GM23338 (cell line): ENCODE measurements around the gene INO80. TPM values are rescaled to one million over a fixed set of nuclear protein-coding genes. Genes with fewer than 3 reads are reported as not detected.

Experiments used
- ATAC-seq: fragments of 200-7000 bp; cut with Tn5 transposase; 3 replicates; pipeline ENCODE4 v1.9.1; 2020
- DNase-seq: peaks from one replicate; pipeline ENCODE4 v3.0.0-alpha.2; 2015; ENCODE audit warnings: low spot score
- H2AFZ ChIP-seq: fragments of 200-600 bp; sonication (generic); 2 replicates; pipeline ENCODE4 v1.8.0; 2016; ENCODE audit warnings: antibody characterized with exemption, mild to moderate bottlenecking, moderate library complexity
- H3F3A ChIP-seq: fragments of 200-600 bp; sonication (generic); replicated peaks from 2 replicates; pipeline ENCODE4 v1.8.0; 2017; ENCODE audit warnings: antibody characterized with exemption, mixed run types, low read depth
- H3K27ac ChIP-seq: fragments of 200-600 bp; sonication (generic); 2 replicates; pipeline ENCODE4 v1.6.1; 2016; ENCODE audit warnings: low read depth
- H3K27me3 ChIP-seq: fragments of 200-600 bp; sonication (generic); 2 replicates; pipeline ENCODE4 v1.8.0; 2016; ENCODE audit warnings: mild to moderate bottlenecking, mixed run types, moderate library complexity; ENCODE audit not compliant: insufficient read depth
- H3K36me3 ChIP-seq: fragments of 200-600 bp; sonication (generic); 2 replicates; pipeline ENCODE4 v1.8.0; 2016; ENCODE audit warnings: mild to moderate bottlenecking; ENCODE audit not compliant: insufficient read depth
- H3K4me1 ChIP-seq: fragments of 200-600 bp; sonication (generic); 2 replicates; pipeline ENCODE4 v1.8.0; 2016; ENCODE audit warnings: mild to moderate bottlenecking, moderate library complexity; ENCODE audit not compliant: insufficient read depth
- H3K4me2 ChIP-seq: fragments of 200-600 bp; sonication (generic); 2 replicates; pipeline ENCODE4 v1.7.1; 2017; ENCODE audit warnings: mixed run types
- H3K4me3 ChIP-seq: fragments of 200-600 bp; sonication (generic); 2 replicates; pipeline ENCODE4 v1.6.1; 2016; ENCODE audit warnings: mixed run types
- H3K79me2 ChIP-seq: fragments of 200-600 bp; sonication (generic); replicated peaks from 2 replicates; pipeline ENCODE4 v1.8.0; 2017; ENCODE audit warnings: mild to moderate bottlenecking; ENCODE audit not compliant: insufficient read depth
- H3K9me2 ChIP-seq: fragments of 200-600 bp; sonication (generic); 2 replicates; pipeline ENCODE4 v1.8.0; 2017; ENCODE audit not compliant: insufficient read depth
- H4K20me1 ChIP-seq: fragments of 200-600 bp; sonication (generic); replicated peaks from 2 replicates; pipeline ENCODE4 v1.8.0; 2017; ENCODE audit warnings: mild to moderate bottlenecking; ENCODE audit not compliant: insufficient read depth
- H3K27ac Mint-ChIP-seq: 2 replicates; pipeline ENCODE4 v1.8.0; 2020; ENCODE audit warnings: inconsistent platforms, mild to moderate bottlenecking, moderate library complexity, mixed read lengths
- H3K27me3 Mint-ChIP-seq: 3 replicates; pipeline ENCODE4 v1.8.0; 2022; ENCODE audit warnings: low read depth, mild to moderate bottlenecking, moderate library complexity, mixed read lengths, inconsistent platforms; ENCODE audit not compliant: insufficient read depth, poor library complexity
- H3K36me3 Mint-ChIP-seq: 3 replicates; pipeline ENCODE4 v1.8.0; 2021; ENCODE audit warnings: low read depth, mild to moderate bottlenecking, inconsistent platforms, moderate library complexity, mixed read lengths
- H3K4me1 Mint-ChIP-seq: 3 replicates; pipeline ENCODE4 v1.8.0; 2020; ENCODE audit warnings: mild to moderate bottlenecking, inconsistent platforms, mixed read lengths
- H3K4me3 Mint-ChIP-seq: 3 replicates; pipeline ENCODE4 v1.8.0; 2021; ENCODE audit warnings: moderate library complexity, mild to moderate bottlenecking, inconsistent platforms, mixed read lengths
- H3K9me3 Mint-ChIP-seq: 3 replicates; pipeline ENCODE4 v1.8.0; 2020; ENCODE audit warnings: moderate library complexity, mild to moderate bottlenecking, inconsistent platforms, mixed read lengths
- CREB1 ChIP-seq: fragments of 250-450 bp; sonication (Bioruptor Pico); IDR thresholded peaks from 2 replicates; pipeline ENCODE4 v1.5.0; 2020; ENCODE audit warnings: low read depth, mild to moderate bottlenecking, moderate library complexity
- EZH2phosphoT487 ChIP-seq: fragments of 200-600 bp; sonication (generic); IDR thresholded peaks from one replicate; pipeline ENCODE4 v1.8.1; 2018; ENCODE audit warnings: antibody characterized with exemption; ENCODE audit not compliant: unreplicated experiment
- JUNB ChIP-seq: IDR thresholded peaks from one replicate; pipeline ENCODE4 v1.6.1; 2016; ENCODE audit warnings: antibody characterized with exemption; ENCODE audit not compliant: unreplicated experiment
- NANOG ChIP-seq: IDR thresholded peaks from 2 replicates; pipeline ENCODE4 v1.6.1; 2016; ENCODE audit warnings: antibody characterized with exemption, borderline replicate concordance
- POLR2AphosphoS5 ChIP-seq: IDR thresholded peaks from 2 replicates; pipeline ENCODE4 v1.6.1; 2016; ENCODE audit warnings: antibody characterized with exemption, low read depth
- STAT1 ChIP-seq: IDR thresholded peaks from one replicate; pipeline ENCODE4 v1.6.1; 2016; ENCODE audit warnings: antibody characterized with exemption; ENCODE audit not compliant: unreplicated experiment
- ZNF114 ChIP-seq: fragments of 250-450 bp; sonication (Bioruptor Pico); IDR thresholded peaks from 2 replicates; pipeline ENCODE4 v1.5.0; 2020; ENCODE audit warnings: mild to moderate bottlenecking, moderate library complexity
- ZNF331 ChIP-seq: fragments of 250-450 bp; sonication (Bioruptor Pico); IDR thresholded peaks from 2 replicates; pipeline ENCODE4 v1.5.0; 2020; ENCODE audit warnings: low read depth, mild to moderate bottlenecking, moderate library complexity
- polyA plus RNA-seq: library from polyadenylated mRNA; unstranded; fragments of >200 nt; fragmentation: Nextera tagmentation; extraction: Ambion mirVana; gene quantifications from 2 replicates; pipeline ENCODE4 v1.2.1, GENCODE V29; 2016
- total RNA-seq: library from RNA; depleted of rRNA; stranded (reverse); fragments of >200 nt; shearing (Covaris generic); gene quantifications from 2 replicates; pipeline ENCODE4 v1.2.3, GENCODE V29; 2014
- TF ChIP-seq, protein P1 (sequence below), 2 experiments: fragments of 200-600 bp in 1 of 2; sonication (generic) in 1 of 2; conservative IDR thresholded peaks; 2 replicates each; pipeline versions ENCODE4 v1.5.1 to v1.6.1; 2016 to 2017; ENCODE audit warnings: antibody characterized with exemption in 2 of 2, low read depth in 2 of 2, mild to moderate bottlenecking in 2 of 2, moderate library complexity in 1 of 2
- TF ChIP-seq, protein P2 (sequence below): IDR thresholded peaks from one replicate; pipeline ENCODE4 v1.6.1; 2018; ENCODE audit warnings: antibody characterized with exemption; ENCODE audit not compliant: unreplicated experiment
- TF ChIP-seq, protein P3 (sequence below): IDR thresholded peaks from 2 replicates; pipeline ENCODE4 v1.6.1; 2016; ENCODE audit warnings: antibody characterized with exemption

The INO80 gene
- total and polyA plus RNA-seq, 2 experiments from 2014 or later = 6.5 to 24.9 TPM

GRCh38 chr15:40943764-40944365 lies 172.2 kb downstream of the INO80 start (continued):
- TF ChIP-seq, protein P1, sequence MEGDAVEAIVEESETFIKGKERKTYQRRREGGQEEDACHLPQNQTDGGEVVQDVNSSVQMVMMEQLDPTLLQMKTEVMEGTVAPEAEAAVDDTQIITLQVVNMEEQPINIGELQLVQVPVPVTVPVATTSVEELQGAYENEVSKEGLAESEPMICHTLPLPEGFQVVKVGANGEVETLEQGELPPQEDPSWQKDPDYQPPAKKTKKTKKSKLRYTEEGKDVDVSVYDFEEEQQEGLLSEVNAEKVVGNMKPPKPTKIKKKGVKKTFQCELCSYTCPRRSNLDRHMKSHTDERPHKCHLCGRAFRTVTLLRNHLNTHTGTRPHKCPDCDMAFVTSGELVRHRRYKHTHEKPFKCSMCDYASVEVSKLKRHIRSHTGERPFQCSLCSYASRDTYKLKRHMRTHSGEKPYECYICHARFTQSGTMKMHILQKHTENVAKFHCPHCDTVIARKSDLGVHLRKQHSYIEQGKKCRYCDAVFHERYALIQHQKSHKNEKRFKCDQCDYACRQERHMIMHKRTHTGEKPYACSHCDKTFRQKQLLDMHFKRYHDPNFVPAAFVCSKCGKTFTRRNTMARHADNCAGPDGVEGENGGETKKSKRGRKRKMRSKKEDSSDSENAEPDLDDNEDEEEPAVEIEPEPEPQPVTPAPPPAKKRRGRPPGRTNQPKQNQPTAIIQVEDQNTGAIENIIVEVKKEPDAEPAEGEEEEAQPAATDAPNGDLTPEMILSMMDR (conservative IDR thresholded peaks at IDR 0.05; ENCODE audit: low read depth in 2 of 2) = no peak
- TF ChIP-seq ZNF114 (CRISPR knock-in tag) (no peak), STAT1 (no peak), EZH2phosphoT487 (no peak), CREB1 (no peak), JUNB (no peak)
- TF ChIP-seq, protein P2, sequence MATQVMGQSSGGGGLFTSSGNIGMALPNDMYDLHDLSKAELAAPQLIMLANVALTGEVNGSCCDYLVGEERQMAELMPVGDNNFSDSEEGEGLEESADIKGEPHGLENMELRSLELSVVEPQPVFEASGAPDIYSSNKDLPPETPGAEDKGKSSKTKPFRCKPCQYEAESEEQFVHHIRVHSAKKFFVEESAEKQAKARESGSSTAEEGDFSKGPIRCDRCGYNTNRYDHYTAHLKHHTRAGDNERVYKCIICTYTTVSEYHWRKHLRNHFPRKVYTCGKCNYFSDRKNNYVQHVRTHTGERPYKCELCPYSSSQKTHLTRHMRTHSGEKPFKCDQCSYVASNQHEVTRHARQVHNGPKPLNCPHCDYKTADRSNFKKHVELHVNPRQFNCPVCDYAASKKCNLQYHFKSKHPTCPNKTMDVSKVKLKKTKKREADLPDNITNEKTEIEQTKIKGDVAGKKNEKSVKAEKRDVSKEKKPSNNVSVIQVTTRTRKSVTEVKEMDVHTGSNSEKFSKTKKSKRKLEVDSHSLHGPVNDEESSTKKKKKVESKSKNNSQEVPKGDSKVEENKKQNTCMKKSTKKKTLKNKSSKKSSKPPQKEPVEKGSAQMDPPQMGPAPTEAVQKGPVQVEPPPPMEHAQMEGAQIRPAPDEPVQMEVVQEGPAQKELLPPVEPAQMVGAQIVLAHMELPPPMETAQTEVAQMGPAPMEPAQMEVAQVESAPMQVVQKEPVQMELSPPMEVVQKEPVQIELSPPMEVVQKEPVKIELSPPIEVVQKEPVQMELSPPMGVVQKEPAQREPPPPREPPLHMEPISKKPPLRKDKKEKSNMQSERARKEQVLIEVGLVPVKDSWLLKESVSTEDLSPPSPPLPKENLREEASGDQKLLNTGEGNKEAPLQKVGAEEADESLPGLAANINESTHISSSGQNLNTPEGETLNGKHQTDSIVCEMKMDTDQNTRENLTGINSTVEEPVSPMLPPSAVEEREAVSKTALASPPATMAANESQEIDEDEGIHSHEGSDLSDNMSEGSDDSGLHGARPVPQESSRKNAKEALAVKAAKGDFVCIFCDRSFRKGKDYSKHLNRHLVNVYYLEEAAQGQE = no peak

DNA sequence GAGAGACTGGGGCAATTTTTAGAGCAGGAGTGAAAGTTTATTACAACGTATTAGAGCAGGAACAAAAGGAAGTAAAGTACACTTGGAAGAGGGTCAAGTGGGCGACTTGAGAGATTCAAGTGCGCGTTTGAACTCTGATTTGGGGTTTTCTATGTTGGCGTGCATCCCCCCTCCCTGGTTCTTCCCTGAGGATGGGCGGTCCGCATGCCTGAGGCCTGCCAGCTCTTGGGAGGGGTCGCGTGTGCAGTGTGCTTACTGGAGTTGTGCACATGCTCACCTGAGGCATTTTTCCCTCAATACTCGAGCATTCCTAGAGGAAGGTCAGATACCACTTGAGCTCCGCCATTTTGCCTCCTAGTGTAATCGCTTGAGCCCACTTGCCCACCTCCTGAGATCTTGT lies 173.2 kb downstream of the INO80 start:
- DNase-seq (no peak), ATAC-seq (no peak)
- H3K4me3 ChIP-seq = peak overlapping the region; percentile 71; the same call in 1 of the 2 replicates
- no peaks in the 10 kb centered on the region for H4K20me1 ChIP-seq
- peaks cover 21% of the 10 kb centered on the region for H3K4me1 ChIP-seq
- H3K36me3 ChIP-seq = no peaks in the 10 kb centered on the region
- Mint-ChIP-seq H3K36me3 (no peaks in the 10 kb centered on the region; the same call in 2 of the 3 replicates), H3K4me3 (peak overlapping the region; percentile 64; the same call in 2 of the 3 replicates), H3K4me1 (peaks cover 31% of the 10 kb centered on the region), H3K9me3 (no peaks in the 10 kb centered on the region; the same call in 2 of the 3 replicates), H3K27me3 (peaks cover 32% of the 10 kb centered on the region), H3K27ac (no peak overlapping the region)
- H3K27ac ChIP-seq = no peak overlapping the region
- peak overlapping the region; percentile 99; the same call in 1 of the 2 replicates for H2AFZ ChIP-seq
- peaks cover 11% of the 10 kb centered on the region for H3F3A ChIP-seq
- peak overlapping the region; percentile 88 for H3K4me2 ChIP-seq
- H3K9me2 ChIP-seq = no peaks in the 10 kb centered on the region
- no peaks in the 10 kb centered on the region for H3K79me2 ChIP-seq
- peaks cover 24% of the 10 kb centered on the region for H3K27me3 ChIP-seq
- TF ChIP-seq, protein P3, sequence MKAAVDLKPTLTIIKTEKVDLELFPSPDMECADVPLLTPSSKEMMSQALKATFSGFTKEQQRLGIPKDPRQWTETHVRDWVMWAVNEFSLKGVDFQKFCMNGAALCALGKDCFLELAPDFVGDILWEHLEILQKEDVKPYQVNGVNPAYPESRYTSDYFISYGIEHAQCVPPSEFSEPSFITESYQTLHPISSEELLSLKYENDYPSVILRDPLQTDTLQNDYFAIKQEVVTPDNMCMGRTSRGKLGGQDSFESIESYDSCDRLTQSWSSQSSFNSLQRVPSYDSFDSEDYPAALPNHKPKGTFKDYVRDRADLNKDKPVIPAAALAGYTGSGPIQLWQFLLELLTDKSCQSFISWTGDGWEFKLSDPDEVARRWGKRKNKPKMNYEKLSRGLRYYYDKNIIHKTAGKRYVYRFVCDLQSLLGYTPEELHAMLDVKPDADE = no peak
- TF ChIP-seq ZNF114 (CRISPR knock-in tag) (no peak), POLR2AphosphoS5 (no peak), JUNB (no peak), ZNF331 (CRISPR knock-in tag) (no peak), NANOG (no peak), EZH2phosphoT487 (no peak), CREB1 (no peak)
- TF ChIP-seq, protein P1 (conservative IDR thresholded peaks at IDR 0.05; ENCODE audit: low read depth in 2 of 2) = no peak
